ENCODE data around the gene NR3C2. TPM values are rescaled to one million over a fixed set of nuclear protein-coding genes. Genes with fewer than 3 reads are reported as not detected.

Gene NR3C2
- polyA plus RNA-seq, 1 experiment, result 0.18 TPM

DNA sequence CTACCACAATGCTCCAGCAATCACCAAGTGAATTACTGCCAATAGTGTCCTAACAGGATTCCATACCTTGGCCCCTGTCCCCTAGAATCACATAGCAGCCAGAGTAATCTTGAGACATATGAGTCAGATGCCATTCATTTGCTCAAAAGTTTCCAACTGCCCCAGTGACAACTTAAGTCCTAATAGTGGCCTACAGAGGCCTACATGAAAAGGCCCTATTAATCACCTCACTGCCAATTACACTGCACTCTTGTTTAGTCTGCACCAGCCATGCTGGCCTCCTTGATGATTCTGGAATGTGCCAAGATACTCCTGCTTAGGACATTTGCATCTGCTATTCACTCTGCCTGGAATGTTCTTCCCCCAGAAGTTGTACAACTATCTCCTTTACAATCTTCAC lies 130.7 kb downstream of the NR3C2 start:
- Histone ChIP-seq H3K4me3 (ENCODE audit: low read depth, low read length) (no peak overlapping the region), H3K36me3 (ENCODE audit: control insufficient read depth, insufficient read depth, low read length) (no peaks in the 10 kb centered on the region), H3K27me3 (ENCODE audit: control insufficient read depth, insufficient read depth, low read length) (no peaks in the 10 kb centered on the region)
- TF ChIP-seq, protein P1, sequence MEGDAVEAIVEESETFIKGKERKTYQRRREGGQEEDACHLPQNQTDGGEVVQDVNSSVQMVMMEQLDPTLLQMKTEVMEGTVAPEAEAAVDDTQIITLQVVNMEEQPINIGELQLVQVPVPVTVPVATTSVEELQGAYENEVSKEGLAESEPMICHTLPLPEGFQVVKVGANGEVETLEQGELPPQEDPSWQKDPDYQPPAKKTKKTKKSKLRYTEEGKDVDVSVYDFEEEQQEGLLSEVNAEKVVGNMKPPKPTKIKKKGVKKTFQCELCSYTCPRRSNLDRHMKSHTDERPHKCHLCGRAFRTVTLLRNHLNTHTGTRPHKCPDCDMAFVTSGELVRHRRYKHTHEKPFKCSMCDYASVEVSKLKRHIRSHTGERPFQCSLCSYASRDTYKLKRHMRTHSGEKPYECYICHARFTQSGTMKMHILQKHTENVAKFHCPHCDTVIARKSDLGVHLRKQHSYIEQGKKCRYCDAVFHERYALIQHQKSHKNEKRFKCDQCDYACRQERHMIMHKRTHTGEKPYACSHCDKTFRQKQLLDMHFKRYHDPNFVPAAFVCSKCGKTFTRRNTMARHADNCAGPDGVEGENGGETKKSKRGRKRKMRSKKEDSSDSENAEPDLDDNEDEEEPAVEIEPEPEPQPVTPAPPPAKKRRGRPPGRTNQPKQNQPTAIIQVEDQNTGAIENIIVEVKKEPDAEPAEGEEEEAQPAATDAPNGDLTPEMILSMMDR (IDR thresholded peaks at IDR 0.05; ENCODE audit: insufficient read depth, low read depth, low read length), result no peak
- ChIA-PET CTCF (no interaction called here), POLR2A (no interaction called here)
- no peak for DNase-seq (ENCODE audit: low read depth)

DNA sequence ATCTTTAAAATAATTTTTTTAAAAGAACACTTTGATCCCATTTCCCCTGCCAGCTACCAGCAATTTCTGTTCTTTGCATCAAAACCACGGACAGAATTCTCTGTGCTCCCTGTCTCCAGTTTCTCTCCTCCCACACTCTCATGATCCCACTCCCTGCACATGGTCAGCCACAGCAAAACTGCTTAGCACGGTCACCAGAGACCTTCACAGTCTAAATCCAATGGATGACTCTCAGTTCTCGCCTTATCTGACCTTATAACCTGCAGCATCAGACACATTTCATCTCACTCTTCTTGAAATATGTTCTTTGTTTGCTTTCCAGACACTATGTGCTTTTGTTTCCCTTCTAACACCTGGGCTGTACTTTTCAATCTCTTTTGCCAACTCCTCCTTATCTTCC lies 131.5 kb downstream of the NR3C2 start:
- Histone ChIP-seq H3K4me3 (ENCODE audit: low read depth, low read length) (no peak overlapping the region), H3K27me3 (ENCODE audit: control insufficient read depth, insufficient read depth, low read length) (no peaks in the 10 kb centered on the region), H3K36me3 (ENCODE audit: control insufficient read depth, insufficient read depth, low read length) (no peaks in the 10 kb centered on the region)
- ChIA-PET POLR2A (no interaction called here), CTCF (no interaction called here)
- no peak for DNase-seq (ENCODE audit: low read depth)
- TF ChIP-seq, protein P1 (IDR thresholded peaks at IDR 0.05; ENCODE audit: insufficient read depth, low read depth, low read length), result no peak

DNA sequence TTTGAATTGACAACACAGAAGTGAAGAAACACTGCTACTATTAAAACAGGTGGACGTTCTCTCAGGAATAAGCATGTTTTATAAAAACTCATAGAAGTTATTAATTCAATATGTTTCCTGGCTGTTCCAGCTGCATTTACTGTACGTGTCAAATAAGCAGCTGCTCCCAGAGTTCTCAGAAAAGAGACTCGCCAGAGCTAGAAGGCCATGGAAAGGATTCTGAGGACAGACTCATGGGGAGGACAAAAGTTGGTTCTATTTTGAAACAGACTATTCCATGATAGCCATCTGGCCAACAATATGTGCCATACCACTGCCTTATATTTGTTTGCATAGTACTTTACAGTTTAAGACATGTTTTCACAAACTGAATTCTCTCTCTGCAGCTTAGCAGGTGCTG lies 136.5 kb downstream of the NR3C2 start:
- no peak for DNase-seq (ENCODE audit: low read depth)
- Histone ChIP-seq H3K27me3 (ENCODE audit: control insufficient read depth, insufficient read depth, low read length) (no peaks in the 10 kb centered on the region), H3K36me3 (ENCODE audit: control insufficient read depth, insufficient read depth, low read length) (no peaks in the 10 kb centered on the region; the same call in 1 of the 2 replicates), H3K4me3 (ENCODE audit: low read depth, low read length) (no peak overlapping the region)
- ChIA-PET POLR2A (no interaction called here), CTCF (no interaction called here)
- TF ChIP-seq, protein P1 (IDR thresholded peaks at IDR 0.05; ENCODE audit: insufficient read depth, low read depth, low read length), result no peak

DNA sequence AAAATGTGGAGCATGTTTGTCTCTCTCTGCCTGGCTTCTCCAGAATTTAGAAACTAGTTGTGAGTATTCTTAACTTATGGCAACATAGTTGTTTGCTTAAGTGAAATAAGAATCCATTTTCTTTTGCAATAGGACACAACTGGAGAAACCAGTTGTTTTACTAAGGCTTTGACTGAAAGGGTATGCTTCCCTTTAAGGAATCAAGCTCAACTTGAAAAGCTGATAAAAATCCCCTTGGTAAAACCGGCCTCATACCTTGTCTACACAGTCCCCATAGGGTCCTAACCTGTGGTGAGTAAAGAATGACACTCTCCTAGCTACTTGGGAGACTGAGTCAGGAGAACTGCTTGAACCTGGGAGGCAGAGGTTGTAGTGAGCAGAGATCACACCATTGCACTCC lies 139.8 kb downstream of the NR3C2 start:
- TF ChIP-seq, protein P1 (IDR thresholded peaks at IDR 0.05; ENCODE audit: insufficient read depth, low read depth, low read length), result no peak
- Histone ChIP-seq H3K4me3 (ENCODE audit: low read depth, low read length) (no peak overlapping the region), H3K27me3 (ENCODE audit: control insufficient read depth, insufficient read depth, low read length) (no peaks in the 10 kb centered on the region), H3K36me3 (ENCODE audit: control insufficient read depth, insufficient read depth, low read length) (no peaks in the 10 kb centered on the region; the same call in 1 of the 2 replicates)
- CTCF ChIA-PET, result no interaction called here
- POLR2A ChIA-PET, result no interaction called here
- no peak for DNase-seq (ENCODE audit: low read depth)

DNA sequence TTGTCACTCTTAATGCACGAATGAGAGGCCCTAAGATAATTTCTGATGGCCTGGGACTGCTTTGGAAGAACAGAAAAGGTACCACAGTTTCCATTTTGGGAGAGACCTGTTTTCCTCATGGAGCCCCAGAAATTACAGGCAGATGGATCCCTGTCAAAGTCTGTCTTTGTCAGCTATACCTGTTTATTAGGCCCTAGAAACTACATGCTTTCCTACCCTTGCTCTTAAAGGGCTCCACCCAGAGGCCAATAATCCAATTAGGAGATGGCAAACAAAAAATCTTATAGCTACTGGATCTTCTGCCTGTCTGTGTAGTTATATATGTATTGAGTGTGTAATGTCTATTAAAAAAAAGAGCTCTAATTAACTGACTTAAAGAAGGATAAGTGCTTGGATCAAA lies 141.3 kb downstream of the NR3C2 start:
- CTCF ChIA-PET, result no interaction called here

More for the DNA sequence above, 141.3 kb downstream of the NR3C2 start:
- Histone ChIP-seq H3K4me3 (ENCODE audit: low read depth, low read length) (no peak overlapping the region), H3K36me3 (ENCODE audit: control insufficient read depth, insufficient read depth, low read length) (no peaks in the 10 kb centered on the region; the same call in 1 of the 2 replicates), H3K27me3 (ENCODE audit: control insufficient read depth, insufficient read depth, low read length) (no peaks in the 10 kb centered on the region)
- POLR2A ChIA-PET, result no interaction called here
- DNase-seq (ENCODE audit: low read depth), result no peak
- TF ChIP-seq, protein P1 (IDR thresholded peaks at IDR 0.05; ENCODE audit: insufficient read depth, low read depth, low read length), result no peak
